GM19395 (cell line): ENCODE results near the gene ITGB5.
A peak's percentile ranks its signal among the peaks of the same experiment; 100 is the strongest.

Experiments used
- ATAC-seq: cut with Tn5 transposase; IDR thresholded peaks from one replicate; pipeline ENCODE4 v1.9.1; 2021; ENCODE audit warnings: mild to moderate bottlenecking, moderate library complexity; ENCODE audit not compliant: unreplicated experiment

The ITGB5 gene

DNA sequence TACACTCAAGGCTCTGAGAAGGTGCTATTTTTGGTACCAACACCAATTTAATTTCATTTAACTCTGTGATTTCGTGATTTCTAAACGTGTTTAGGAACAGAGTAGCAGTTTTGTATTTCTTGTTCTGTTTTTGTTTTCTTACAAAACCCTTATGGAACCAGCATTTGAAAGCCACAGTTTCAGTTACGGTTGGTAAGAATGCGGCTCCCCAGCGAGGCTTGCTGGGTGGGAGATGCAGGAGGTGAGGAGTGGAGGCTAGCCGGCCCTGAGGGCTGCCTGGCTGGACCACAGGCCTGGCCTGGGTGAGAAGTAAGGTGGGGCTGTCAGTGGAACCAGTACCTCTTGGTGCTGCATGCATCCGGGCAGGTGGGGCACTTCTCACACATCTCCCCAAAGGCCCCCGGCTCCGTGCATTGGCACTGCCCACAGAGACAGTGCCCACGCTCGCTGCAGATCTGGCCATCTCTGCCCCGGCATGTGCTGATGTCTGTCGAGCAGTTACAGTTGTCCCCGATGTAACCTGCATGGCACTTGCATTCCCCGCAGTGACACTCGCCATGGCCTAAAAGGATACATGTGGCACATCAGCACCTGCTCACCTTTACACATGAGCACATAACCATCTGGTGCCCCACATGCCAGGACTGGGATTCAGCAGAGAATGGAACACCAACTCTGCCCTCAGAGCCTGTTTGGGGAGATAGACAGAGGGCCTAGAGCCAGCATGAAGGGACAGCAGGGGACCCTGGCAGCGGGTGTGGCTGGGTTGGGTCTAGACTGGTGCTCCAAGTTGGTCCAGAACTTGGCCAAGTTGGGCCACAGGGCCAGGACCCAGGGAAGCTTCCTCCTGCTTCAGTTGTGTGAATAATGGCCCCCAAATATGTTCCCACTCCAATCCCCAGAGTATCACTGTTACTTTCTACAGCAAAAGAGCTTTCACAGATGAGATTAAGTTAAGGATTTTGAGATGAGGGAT lies 113.5 kb downstream of the ITGB5 start:
- no peak for ATAC-seq

- ATAC-seq = no peak
These were observed 114.9 kb downstream of the ITGB5 start for GRCh38 chr3:124772081-124772831.

GRCh38 chr3:124771083-124771445 lies 116.1 kb downstream of the ITGB5 start:
- ATAC-seq = no peak

DNA sequence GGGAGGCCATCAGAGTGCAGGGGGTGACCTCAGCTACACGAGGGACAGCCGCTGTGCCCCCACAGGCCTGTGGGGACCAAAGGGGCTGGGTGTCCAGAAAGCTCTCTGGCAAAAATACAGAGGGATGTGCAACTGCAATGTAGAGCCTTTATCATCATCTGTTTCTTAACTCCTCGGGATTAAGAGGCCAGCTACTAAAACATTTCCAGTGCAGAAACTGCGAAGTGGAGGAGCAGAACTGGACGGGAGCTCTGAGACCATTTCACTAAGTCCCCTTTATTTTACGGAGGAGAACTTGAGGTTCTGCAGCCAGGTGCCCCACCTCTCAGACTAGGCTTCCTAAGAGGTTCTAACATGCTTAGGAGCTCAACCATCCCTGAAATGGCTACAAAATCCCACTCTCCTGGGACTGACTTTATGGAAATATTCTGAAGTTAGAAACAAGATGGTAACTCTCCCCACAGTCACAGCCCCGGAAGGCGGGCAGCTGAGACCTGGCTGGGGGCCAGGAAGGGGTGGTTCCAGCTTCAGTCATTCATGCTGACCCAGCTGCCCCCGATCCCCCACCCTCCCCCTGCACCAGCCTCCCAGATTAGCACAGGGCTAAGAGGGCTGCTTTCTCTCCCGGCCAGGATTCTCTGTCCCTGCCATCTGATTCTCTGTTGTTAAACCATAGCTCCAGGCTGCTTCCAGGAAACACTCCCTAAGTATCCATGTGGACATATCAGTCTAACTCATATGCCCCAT lies 116.7 kb downstream of the ITGB5 start:
- no peak for ATAC-seq

DNA sequence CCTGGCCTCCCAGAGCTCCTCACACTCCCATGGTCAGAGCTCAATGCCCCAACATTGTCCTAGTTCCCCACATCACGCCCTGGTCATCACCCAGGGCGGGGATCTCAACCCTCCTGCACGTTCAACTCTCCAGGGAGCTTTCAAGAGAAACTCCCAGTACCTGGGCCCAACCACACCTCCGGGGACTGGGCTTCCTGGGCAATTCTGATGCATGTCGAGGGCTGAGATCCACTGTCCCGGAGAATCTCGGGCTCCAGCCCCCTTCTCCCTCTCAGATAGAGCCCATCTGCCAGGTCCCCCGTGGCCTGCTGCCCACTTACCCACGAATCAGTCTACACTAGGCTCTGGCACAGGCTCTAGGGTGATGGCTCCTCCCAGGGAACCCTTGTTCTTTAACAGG lies 117.7 kb downstream of the ITGB5 start:
- ATAC-seq = no peak

- no peak for ATAC-seq
These were observed 118.4 kb downstream of the ITGB5 start for GRCh38 chr3:124768812-124769211.

DNA sequence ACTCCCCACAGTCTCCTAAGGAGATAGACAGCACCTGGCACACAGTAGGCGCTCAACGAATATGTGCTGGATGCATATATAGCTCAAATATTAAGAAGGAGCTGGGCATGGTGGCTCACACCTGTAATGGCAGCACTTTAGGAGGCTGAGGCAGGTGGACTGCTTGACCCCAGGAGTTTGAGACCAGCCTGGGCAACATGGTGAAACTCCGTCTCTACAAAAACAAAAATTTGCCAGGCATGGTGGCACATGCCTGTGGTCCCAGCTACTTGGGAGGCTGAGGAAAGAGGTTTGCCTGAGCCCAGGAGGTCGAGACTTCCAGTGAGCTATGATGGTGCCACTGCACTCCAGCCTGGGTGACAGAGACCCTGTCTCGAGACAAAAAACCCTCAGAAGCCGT lies 119.5 kb downstream of the ITGB5 start:
- no peak for ATAC-seq

DNA sequence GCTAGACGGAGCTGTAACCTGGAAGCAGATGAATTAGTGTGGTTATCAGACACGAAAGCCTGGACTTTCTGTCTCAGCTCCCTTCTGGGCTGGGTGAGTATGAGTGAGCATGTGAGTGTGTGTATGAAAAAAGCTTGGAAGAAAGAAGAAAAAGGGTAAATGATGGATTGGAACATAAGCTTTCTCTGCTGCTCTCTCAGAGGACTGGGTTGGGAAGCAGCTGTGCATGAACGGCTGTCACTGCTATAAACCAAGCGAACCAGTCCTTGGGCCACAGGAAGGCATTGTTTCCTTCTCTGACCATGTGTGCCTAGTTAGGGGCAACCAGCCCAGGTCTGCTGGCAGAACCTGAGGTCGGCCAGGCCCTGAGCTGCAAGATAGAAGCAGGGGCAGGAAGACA lies 119.9 kb downstream of the ITGB5 start:
- no peak for ATAC-seq

DNA sequence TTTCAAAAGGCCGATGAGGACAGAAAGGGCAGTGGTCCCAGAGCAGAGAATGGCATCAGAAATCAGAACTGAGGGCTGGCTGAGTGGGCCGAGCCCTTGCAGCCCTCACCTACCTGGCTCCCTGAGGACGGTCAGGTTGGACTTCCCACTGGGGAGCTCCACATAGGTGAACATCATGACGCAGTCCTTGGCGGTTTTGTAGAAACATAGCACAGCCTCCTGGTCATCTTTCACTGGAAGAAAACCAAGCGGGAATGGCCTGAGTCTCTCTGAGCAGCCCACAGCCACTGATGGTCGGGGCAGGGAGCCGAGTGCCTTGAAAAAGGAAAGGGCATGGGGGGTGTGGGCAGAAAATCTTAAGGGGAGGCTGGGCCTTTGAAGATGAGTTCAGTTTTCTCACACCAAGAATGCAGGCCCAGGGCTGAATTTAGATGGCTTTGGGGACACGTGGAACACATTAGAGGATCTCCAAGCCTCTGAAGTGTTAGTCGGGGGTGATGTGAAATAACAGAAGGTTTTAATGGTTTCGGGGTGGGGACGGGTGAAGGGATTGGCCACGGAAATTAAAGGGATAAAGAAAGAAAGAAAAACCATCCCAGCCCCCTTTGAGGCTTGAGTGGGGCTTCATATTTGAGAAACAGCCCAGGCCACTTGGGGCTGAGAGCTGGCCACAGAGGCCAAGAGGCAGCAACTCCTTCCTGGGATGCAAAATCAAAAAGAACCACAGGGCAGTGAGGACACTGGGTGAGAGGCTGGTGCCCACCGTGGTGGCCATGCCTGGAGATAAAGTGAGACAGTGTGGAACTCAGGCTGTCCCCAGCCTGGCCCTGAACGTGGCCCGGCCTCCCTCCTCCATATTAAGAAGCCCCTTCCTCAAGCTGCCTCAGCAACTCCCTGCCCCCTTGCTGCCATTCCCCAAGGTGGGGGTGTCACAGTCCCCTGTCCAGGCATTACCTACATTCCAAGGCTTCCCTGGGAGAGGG lies 120.8 kb downstream of the ITGB5 start:
- no peak for ATAC-seq

- ATAC-seq = no peak
These were observed 121.8 kb downstream of the ITGB5 start for GRCh38 chr3:124765197-124765840.

DNA sequence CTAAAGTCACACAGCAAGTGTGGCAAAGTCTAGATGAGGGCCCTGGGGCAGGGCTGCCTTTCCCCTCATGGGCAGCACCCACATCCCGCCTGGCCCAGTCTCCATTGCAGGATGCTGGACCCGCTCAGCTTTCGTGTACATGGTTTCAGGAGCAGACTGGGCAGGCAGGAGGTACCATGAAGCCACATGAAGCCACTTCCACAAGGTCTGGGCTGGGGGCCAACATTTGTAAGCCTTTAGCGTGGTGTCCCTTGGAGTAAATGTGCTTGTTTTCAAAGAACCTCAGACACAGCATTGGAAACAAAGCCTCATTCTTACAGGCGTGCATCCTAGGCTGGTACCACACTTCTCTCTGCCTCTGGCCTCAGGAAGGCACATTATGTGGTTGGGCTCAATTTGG lies 122.4 kb downstream of the ITGB5 start:
- ATAC-seq = no peak

DNA sequence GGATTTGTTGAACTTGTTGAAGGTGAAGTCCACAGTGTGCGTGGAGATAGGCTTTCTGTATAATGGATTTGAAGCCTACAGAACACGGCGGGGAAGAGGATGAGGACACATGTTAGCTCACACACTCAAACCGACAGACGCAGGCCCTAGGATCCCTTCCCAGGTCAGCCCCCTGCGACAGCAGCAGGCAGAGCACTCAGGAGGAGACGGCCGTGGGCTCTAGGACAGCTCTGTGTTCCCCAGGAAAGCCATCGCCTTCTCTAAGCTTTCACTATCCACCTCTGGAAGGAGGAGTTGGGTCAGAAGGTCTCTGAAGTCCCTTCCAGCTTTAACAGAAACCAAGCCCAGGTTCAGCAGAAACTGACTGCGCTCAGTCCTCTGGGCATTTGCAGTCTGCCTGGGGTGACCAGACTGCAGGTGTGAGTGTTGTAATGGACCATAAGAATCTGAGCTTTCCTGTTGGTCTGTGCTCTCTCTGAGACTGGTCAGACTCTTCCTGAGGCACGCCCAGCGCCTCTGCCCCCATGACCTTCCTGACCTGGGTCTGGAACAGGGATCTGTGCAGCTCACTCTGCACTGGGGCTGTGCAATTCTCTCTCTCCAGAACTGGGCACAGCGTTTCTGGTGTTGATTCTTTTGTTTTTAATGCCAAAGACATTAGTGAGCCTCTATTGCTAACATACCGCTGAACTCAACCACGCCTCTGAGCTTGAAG lies 123.4 kb downstream of the ITGB5 start:
- ATAC-seq = no peak

- ATAC-seq = no peak
These were observed 124.0 kb downstream of the ITGB5 start for GRCh38 chr3:124763206-124763605.

GRCh38 chr3:124762661-124763011 lies 124.5 kb downstream of the ITGB5 start:
- ATAC-seq = no peak

GRCh38 chr3:124761935-124762660 lies 125.1 kb downstream of the ITGB5 start:
- no peak for ATAC-seq

- ATAC-seq = peak; percentile 50
These were observed 125.8 kb downstream of the ITGB5 start for GRCh38 chr3:124761250-124761796.

GRCh38 chr3:124760601-124761000 lies 126.6 kb downstream of the ITGB5 start:
- ATAC-seq = no peak
